Small intestine (tissue), 7 donors: ENCODE results near the gene OR2A42. TPM values are rescaled to one million over a fixed set of nuclear protein-coding genes. Genes with fewer than 3 reads are reported as not detected.
"Not testable (repeated sequence)": the region's sequence is repeated elsewhere in the genome, so short reads cannot be mapped to it uniquely, and the experiment has no call there.

ENCODE experiments used
- DNase-seq, 2 donors: peaks; one replicate each; pipeline versions ENCODE4 v3.0.0 to v3.0.0-alpha.2; 2013
- FAIRE-seq: peaks from 2 replicates; lab custom pipeline; 2012; peaks lifted over from hg19 to GRCh38; lab: Jason Lieb, UNC
- H3K27ac ChIP-seq, 3 donors: one replicate each; pipeline ENCODE4 v1.5.1; 2013; ENCODE audit warnings: low read length in 2 of 3, mild to moderate bottlenecking in 2 of 3, control low read depth in 1 of 3, inconsistent platforms in 1 of 3, low read depth in 1 of 3, moderate library complexity in 1 of 3
- H3K27me3 ChIP-seq, 3 donors: one replicate each; pipeline ENCODE4 v1.6.1; 2013; ENCODE audit warnings: low read length in 3 of 3, inconsistent platforms in 1 of 3; ENCODE audit not compliant: control insufficient read depth in 3 of 3, insufficient read depth in 3 of 3
- H3K36me3 ChIP-seq, 3 donors: one replicate each; pipeline ENCODE4 v1.6.1; 2013; ENCODE audit warnings: low read length in 3 of 3, inconsistent platforms in 1 of 3, low read depth in 1 of 3, mild to moderate bottlenecking in 1 of 3, moderate library complexity in 1 of 3; ENCODE audit not compliant: control insufficient read depth in 3 of 3, insufficient read depth in 2 of 3
- H3K4me1 ChIP-seq, 3 donors: one replicate each; pipeline ENCODE4 v1.6.1; 2013; ENCODE audit warnings: low read length in 2 of 3, inconsistent platforms in 1 of 3, low read depth in 1 of 3, mild to moderate bottlenecking in 1 of 3, moderate library complexity in 1 of 3; ENCODE audit not compliant: control insufficient read depth in 3 of 3, insufficient read depth in 2 of 3
- H3K4me3 ChIP-seq, 3 donors: one replicate each; pipeline ENCODE4 v1.5.1; 2013; ENCODE audit warnings: low read length in 3 of 3, control low read depth in 1 of 3, inconsistent platforms in 1 of 3, low read depth in 1 of 3, mild to moderate bottlenecking in 1 of 3, moderate library complexity in 1 of 3
- H3K9me3 ChIP-seq, 2 donors: one replicate each; pipeline ENCODE4 v1.6.1; 2013; ENCODE audit warnings: low read depth in 1 of 2, low read length in 1 of 2; ENCODE audit not compliant: control insufficient read depth in 2 of 2, insufficient read depth in 1 of 2
- WGBS, 3 donors: extraction: QIAGEN DNeasy Blood & Tissue Kit; methylation state at CpG; one replicate each; pipeline ENCODE4 v1.1.7; 2013; 5-methylcytosine and 5-hydroxymethylcytosine counted together
- polyA plus RNA-seq, 4 donors: library from polyadenylated mRNA; stranded (reverse) in 3 of 4; unstranded in 1 of 4; fragments of 200-250 nt in 3 of 4; fragments of 120-200 nt in 1 of 4; gene quantifications; one replicate each; pipeline versions ENCODE4 v1.2.1 to v1.2.3, GENCODE V29; 2013
- donor health status: healthy with polysubstance abuse.
- donor health status: control.
- donor health status: control.
- donor health status: Bipolar disorder and iron deficiency.
- donor health status: healthy.

Gene OR2A42
- polyA plus RNA-seq, 4 donors, result 0.03 to 0.68 TPM; not detected in 2

DNA sequence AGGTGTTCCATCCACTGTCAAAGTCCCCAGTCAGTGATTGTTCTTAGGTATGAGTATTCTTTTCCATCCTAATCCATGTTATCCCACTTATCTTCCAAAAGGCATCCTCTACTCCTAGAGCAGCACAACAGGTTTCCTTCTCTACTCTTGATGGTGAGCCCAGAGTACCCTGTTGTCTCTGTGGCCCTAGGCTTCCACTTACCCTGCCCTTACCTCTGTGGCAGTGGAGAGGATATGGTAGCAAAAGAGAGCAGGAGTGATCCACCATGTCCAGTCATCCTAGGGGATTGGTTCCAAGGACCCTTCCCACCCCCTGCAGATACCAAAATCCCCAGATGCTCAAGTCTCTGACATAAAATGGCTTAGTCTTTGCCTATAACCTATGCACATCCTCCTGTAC is 22.2 kb downstream of the OR2A42 start:
- not testable (repeated sequence) for H3K9me3 ChIP-seq, H3K4me3 ChIP-seq, FAIRE-seq, H3K4me1 ChIP-seq, H3K36me3 ChIP-seq, H3K27ac ChIP-seq, H3K27me3 ChIP-seq, DNase-seq

DNA sequence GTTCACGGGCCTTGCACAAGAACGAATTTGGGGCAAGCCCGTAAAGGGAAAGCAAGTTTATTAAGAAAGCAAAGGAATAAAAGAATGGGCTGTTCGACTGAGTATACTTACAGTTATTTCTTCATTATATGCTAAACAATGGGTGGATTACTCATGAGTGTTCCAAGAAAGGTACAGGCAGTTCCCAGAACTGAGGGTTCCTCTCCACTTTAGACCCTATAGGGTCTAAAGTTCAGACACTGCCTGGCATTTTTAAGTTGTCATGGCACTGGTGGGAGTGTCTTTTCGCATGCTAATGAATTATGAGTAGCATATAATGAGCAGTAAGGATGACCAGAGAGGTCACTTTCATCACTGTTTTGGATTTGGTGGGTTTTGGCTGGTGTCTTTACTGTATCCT is 34.1 kb downstream of the OR2A42 start:
- not testable (repeated sequence) for H3K9me3 ChIP-seq, DNase-seq, H3K27ac ChIP-seq, H3K4me3 ChIP-seq, FAIRE-seq, H3K27me3 ChIP-seq, H3K36me3 ChIP-seq, H3K4me1 ChIP-seq
- WGBS, 3 donors, result no CpG with 5 or more reads among the region's 5 CpGs

DNA sequence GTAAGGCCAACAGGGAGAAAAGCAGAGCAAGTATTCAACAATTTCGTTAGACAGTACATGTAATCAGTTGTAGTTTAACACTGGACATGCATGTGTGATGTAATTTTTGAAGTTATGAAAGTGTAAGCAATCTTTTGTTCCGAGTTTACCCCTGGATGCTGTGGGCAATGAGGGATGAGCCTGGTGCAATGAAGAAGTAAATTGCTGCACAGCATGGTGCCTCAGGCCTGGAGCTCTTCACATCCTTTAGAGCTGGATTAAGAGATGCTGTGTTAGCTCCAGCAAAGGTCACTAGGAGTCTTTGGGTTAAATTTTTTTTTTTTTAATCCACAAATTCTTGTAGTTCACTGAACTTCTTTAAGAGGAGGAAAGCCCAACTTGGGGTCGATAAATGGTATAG is 36.3 kb downstream of the OR2A42 start:
- H3K4me1 ChIP-seq, H3K4me3 ChIP-seq, FAIRE-seq, DNase-seq, H3K9me3 ChIP-seq, H3K27ac ChIP-seq, H3K27me3 ChIP-seq, H3K36me3 ChIP-seq: not testable (repeated sequence)
- no CpG with 5 or more reads among the region's 3 CpGs for WGBS, 3 donors

DNA sequence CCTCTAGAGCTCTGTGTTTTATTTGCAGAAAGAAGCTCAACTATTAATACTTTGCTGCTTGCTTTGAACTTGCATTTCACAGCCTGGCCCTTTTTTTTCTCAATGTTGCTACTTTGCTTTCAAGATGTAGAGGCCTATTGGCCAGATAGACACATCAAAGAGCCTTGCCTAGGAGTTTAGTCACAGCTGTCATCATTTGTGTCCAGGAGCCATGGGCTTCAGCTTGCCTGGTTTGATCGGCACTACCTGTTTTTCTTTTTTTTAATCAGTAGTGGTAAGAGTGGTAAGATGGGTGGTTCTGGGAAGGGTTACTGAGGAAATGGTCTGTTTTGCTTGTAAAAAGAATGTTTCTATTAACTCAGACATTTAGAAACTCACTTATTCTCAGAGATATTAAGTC is 37.4 kb downstream of the OR2A42 start:
- H3K4me1 ChIP-seq, H3K4me3 ChIP-seq, H3K36me3 ChIP-seq, H3K9me3 ChIP-seq, H3K27ac ChIP-seq, FAIRE-seq, DNase-seq, H3K27me3 ChIP-seq: not testable (repeated sequence)
- no CpG with 5 or more reads among the region's 1 CpG for WGBS, 3 donors

DNA sequence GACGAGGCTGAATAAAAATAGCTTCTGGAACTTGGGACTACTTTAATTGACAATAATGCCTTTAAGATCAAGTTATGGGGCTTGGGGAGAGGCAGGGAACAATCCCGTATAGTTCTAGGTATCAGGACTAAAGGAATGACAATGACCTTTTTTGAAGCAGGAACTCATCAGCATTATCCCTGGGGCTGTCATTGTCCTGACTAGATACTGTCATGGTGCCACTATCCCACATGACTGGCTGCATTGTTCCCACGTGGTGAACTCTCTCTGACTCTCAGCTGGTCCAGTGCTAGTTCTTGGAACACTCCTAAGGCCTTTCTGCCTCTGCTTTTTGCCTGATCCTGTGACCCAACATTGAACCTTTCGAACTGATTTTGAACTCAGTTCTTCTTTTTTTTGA is 40.5 kb downstream of the OR2A42 start:
- not testable (repeated sequence) for H3K27me3 ChIP-seq, H3K4me3 ChIP-seq, H3K27ac ChIP-seq, H3K4me1 ChIP-seq, H3K9me3 ChIP-seq, FAIRE-seq, DNase-seq, H3K36me3 ChIP-seq
- 64 to 78% (median 69%) methylated on average over 3 of the region's 4 CpGs for WGBS, 3 donors

DNA sequence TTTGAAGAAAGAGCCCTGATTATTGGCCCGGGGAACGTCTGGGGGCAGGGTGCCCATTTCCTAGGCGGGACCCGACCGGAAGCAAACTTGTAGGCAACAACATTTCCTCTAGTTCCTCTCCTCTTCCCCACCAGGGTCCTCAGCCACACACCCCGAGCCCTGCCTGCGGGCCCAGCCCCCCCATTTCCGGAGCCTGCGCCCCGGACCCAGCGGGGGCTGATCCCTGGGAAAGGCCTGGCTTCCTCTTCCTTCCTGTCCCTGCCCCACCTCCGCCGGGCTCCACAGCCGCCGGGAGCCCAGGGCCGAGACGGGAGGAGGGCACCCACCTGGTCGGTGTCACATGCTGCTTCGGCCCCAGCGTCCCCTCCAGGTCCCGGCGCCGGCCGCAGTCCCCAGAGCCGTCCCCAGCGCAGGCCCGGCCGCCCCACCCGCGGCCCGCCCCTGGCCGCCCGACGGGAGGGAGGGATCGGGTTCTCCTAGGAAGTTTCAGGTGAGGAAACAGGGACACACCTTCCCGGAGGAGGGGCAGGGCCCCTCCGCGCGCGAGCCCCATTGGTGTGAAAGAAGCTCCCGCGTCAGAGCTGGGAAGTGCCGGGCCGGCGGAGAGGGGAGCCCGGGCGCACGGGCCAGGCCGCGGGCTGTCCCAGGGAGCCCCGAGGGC is 44.1 kb downstream of the OR2A42 start, which contains the start of gene ARHGEF35:
Gene ARHGEF35, minus strand, starts transcription at position 622 of the 661 bp plus-strand sequence. CDS start 7,450 bp downstream, outside the sequence.
- not testable (repeated sequence) for H3K4me3 ChIP-seq, H3K4me1 ChIP-seq, H3K36me3 ChIP-seq, H3K27me3 ChIP-seq, FAIRE-seq, H3K27ac ChIP-seq, DNase-seq, H3K9me3 ChIP-seq
- 0% methylated on average over 15 of the region's 51 CpGs; no CpG with 5 or more reads in 2 of the 3 donors for WGBS, 3 donors

GRCh38 chr7:144194453-144194852 is 45.0 kb downstream of the OR2A42 start:
- not testable (repeated sequence) for FAIRE-seq, DNase-seq

DNA sequence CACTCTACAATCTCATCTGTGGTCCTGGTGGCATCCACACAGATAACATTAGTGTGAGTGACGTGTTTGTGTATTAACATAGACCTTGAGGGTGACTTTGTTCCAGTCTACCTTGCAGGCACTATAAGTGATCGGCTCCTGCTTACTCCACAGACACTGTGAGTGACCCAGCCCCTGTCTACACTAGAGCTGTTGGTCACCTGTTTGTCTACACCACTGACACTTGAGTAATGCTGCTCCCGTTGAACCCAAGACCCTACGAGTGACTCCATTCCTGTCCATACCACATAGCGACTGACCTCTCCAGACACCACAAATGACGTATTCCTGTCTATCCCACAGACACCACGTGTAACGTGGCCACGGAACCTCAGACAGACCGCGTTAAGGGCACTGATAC is 45.6 kb downstream of the OR2A42 start:
- FAIRE-seq, H3K36me3 ChIP-seq, DNase-seq, H3K4me3 ChIP-seq, H3K27me3 ChIP-seq, H3K27ac ChIP-seq, H3K4me1 ChIP-seq, H3K9me3 ChIP-seq: not testable (repeated sequence)
- WGBS, 3 donors, result no CpG with 5 or more reads among the region's 11 CpGs

More at GRCh38 chr7:144194453-144194852, 45.0 kb downstream of the OR2A42 start:
- not testable (repeated sequence) for H3K4me3 ChIP-seq, H3K27ac ChIP-seq, H3K27me3 ChIP-seq, H3K36me3 ChIP-seq, H3K4me1 ChIP-seq, H3K9me3 ChIP-seq
- no CpG with 5 or more reads among the region's 6 CpGs for whole genome bisulfite sequencing, 3 donors
